ENCODE measurements around the gene GAST. TPM values are rescaled to one million over a fixed set of nuclear protein-coding genes. Genes with fewer than 3 reads are reported as not detected.

GAST gene
- total RNA-seq, 2 donors from 2014 or later: not detected

DNA sequence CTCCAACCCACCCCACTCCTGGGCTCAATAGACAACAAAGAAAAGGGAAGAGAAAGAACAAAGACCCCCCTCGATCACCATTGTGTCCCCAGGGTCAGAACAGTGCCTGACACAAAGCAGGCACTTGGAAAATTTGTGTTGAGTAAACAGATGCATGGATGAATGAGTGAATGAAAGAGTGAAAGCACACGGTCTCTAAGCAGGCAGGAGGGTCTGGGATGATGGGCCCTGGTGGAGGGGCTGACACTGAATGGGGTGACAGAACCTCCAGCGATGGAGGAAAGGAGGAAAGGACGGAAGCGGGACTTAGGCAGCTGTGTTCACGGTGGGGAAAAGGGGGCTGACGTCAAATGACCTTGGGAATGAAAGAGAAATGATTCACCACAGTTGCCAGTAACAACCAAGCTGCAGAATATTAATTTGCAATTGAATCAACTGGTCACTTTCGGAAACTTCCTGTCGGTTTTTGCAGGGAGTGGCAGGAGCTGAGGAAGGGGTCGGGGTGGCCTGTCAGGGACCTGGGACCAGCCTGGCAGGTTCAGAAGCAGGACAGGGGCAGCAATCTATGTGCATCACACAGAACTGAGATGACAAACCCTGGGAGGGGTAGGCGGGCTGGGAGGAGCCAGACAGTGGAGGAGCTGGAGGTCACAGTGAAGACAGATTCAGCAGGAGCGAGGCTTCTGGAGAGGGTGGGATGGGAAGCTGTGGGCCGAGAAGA, 6.7 kb upstream of the GAST start:
- Mint-ChIP-seq H3K27ac (no peak overlapping the region), H3K36me3 (ENCODE audit: low read depth) (peaks cover 2% of the 10 kb centered on the region), H3K27me3 (peaks cover 16% of the 10 kb centered on the region), H3K4me1 (peaks cover 7% of the 10 kb centered on the region), H3K4me3 (no peak overlapping the region)
- no peak for ATAC-seq
- H3K9me3 ChIP-seq (ENCODE audit: control insufficient read depth, low read length, poor library complexity, severe bottlenecking): no peaks in the 10 kb centered on the region
- no peak for DNase-seq

DNA sequence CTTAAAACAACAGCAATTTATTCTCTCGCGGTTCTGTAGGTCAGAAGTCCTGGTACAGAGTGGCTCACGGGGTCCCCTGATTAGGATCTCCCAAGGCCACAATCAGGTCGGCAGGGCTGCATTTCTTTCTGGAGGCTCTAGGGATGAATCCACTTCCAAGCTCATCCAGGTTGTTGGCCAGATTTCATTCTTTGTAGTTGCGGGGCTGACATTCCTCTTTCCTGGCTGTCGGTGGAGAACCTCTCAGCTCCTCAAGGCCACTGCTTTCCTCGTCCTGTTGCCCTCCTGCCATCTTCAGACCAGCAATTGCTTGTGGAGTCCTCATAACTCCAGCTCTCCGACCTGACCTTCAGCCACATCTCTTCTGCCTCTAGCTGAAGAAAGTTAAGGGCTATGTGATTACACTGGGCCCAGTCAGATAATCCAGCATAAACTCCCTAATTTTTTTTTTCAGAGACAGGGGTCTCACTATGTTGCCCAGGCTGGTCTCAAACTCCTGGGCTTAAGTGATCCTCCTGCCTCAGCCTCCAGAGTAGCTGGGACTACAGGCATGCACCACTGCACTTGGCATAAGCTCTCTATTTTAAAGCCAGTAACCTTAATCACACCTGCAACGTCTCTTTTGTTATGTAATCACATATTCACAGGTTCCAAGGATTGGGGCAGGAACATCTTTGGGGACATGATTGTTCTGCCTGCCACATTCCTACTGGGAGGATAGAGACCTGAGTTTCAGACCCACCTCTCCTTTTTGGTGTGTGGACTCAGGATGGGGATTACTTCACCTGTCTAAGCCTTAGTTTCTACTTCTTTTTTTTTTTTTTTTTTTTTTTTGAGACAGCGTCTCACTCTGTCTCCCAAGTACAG, 4.1 kb upstream of the GAST start:
- no peak overlapping the region for H3K4me3 Mint-ChIP-seq
- peaks cover 29% of the 10 kb centered on the region for H3K27me3 Mint-ChIP-seq
- DNase-seq (no peak), ATAC-seq (no peak)
- peaks cover 2% of the 10 kb centered on the region for H3K36me3 Mint-ChIP-seq (ENCODE audit: low read depth)
- H3K9me3 ChIP-seq (ENCODE audit: control insufficient read depth, low read length, poor library complexity, severe bottlenecking): no peaks in the 10 kb centered on the region
- no peak overlapping the region for H3K27ac Mint-ChIP-seq
- H3K4me1 Mint-ChIP-seq: peaks cover 4% of the 10 kb centered on the region

GRCh38 chr17:41710472-41711090, 1.6 kb upstream of the GAST start:
- H3K4me1 Mint-ChIP-seq: peaks cover 2% of the 10 kb centered on the region
- no peak overlapping the region for H3K4me3 Mint-ChIP-seq
- H3K9me3 ChIP-seq (ENCODE audit: control insufficient read depth, low read length, poor library complexity, severe bottlenecking): no peaks in the 10 kb centered on the region
- no peaks in the 10 kb centered on the region for H3K36me3 Mint-ChIP-seq (ENCODE audit: low read depth)
- ATAC-seq: no peak
- no peak for DNase-seq
- H3K27ac Mint-ChIP-seq: no peak overlapping the region
- H3K27me3 Mint-ChIP-seq: peaks cover 23% of the 10 kb centered on the region

DNA sequence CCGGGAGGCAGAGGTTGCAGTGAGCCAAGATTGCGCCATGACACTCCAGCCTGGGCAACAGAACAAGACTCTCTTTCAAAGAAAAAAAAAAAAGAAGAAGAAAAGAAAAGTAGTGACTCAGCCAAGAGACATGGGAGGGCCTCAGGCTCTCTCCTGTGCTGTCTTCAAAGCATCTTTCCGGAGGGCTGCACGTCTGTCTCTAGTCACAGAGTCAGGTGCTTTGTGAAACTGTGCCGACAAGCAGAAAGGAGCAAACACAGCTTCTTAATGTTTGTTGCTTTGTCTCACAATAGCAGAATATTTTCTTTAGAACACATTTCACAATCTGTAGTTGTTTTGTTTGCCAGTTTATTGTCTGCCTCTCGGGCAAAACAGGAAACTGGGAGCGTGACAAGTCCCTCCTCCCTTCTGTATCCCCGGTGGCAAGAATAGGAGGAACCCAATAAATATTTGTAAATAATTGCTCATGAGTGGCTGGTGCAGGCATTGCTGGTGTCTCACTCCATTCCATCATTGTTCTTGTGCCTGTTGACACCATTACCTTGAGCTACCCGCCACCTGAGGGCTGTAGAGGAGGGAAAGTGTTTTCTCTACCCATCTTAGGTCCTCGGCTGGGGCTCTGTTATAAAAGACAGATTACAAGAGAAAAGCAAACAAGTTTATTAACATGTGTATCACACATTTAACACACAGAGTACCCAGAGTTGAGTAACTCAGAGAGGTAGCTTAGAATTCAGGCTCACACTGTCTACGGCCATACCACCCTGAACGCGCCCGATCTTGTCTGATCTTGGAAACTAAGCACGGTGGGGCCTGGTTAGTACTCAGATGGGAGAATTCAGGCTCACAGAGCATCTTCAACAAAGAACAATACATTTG, 5.5 kb downstream of the GAST start:
- peaks cover 2% of the 10 kb centered on the region for H3K36me3 Mint-ChIP-seq (ENCODE audit: low read depth)
- H3K27ac Mint-ChIP-seq: peak overlapping the region; percentile 21
- peaks cover 12% of the 10 kb centered on the region for H3K4me1 Mint-ChIP-seq
- H3K9me3 ChIP-seq (ENCODE audit: control insufficient read depth, low read length, poor library complexity, severe bottlenecking): no peaks in the 10 kb centered on the region
- peaks cover 11% of the 10 kb centered on the region for H3K27me3 Mint-ChIP-seq
- ATAC-seq (peak; percentile 86), DNase-seq (no peak)
- peak overlapping the region; percentile 33 for H3K4me3 Mint-ChIP-seq

DNA sequence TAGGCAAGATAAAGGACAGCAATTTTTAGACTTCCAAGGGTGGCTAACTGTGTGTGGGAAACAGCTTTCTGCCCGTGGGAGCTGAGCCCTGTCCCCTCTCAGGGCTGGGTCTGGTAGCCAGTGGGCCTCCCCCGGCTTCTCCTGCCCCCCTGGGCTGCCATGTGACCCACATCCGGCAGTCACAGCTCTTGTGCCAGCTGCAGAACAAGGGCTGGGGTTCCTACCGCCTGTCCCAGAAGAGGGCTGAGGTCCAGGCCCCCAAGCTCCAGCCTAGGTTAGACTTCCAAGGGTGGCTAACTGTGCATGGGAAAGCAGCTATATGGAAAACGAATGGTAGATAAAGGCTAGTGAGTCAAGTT, 6.1 kb downstream of the GAST start:
- H3K27ac Mint-ChIP-seq: no peak overlapping the region
- ATAC-seq: no peak
- H3K36me3 Mint-ChIP-seq (ENCODE audit: low read depth): peaks cover 2% of the 10 kb centered on the region

DNA sequence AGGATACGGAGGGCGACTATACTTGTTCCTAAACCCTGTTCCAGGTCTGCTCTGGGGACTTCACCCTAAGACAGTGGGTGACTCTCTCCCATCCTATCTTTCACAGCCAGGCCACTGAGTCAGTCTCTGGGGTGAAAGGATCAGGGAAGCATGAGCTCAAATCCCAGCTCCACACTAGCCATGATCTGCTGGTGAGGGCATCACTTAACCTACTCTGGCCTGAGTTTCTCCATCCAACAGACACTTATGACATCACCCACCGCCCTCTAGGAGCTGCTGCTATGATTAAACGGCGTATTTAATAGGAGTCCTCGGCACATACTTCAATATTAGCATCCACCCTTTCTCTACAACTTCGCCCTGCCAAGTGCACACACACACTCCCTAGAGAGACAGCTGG, 10.1 kb downstream of the GAST start:
- no peaks in the 10 kb centered on the region for H3K9me3 ChIP-seq (ENCODE audit: control insufficient read depth, low read length, poor library complexity, severe bottlenecking)
- Mint-ChIP-seq H3K4me1 (peaks cover 8% of the 10 kb centered on the region), H3K4me3 (no peak overlapping the region), H3K36me3 (ENCODE audit: low read depth) (no peaks in the 10 kb centered on the region), H3K27ac (no peak overlapping the region), H3K27me3 (peaks cover 23% of the 10 kb centered on the region)
- ATAC-seq (no peak), DNase-seq (no peak)

More for the DNA sequence above, 6.1 kb downstream of the GAST start:
- Mint-ChIP-seq H3K4me1 (peaks cover 12% of the 10 kb centered on the region), H3K4me3 (no peak overlapping the region), H3K27me3 (peaks cover 14% of the 10 kb centered on the region)
- H3K9me3 ChIP-seq (ENCODE audit: control insufficient read depth, low read length, poor library complexity, severe bottlenecking): no peaks in the 10 kb centered on the region
- no peak for DNase-seq

GRCh38 chr17:41723801-41724475, 11.8 kb downstream of the GAST start:
- H3K36me3 Mint-ChIP-seq (ENCODE audit: low read depth): no peaks in the 10 kb centered on the region
- H3K9me3 ChIP-seq (ENCODE audit: control insufficient read depth, low read length, poor library complexity, severe bottlenecking): no peaks in the 10 kb centered on the region
- DNase-seq: no peak
- H3K4me3 Mint-ChIP-seq: no peak overlapping the region
- peaks cover 23% of the 10 kb centered on the region for H3K27me3 Mint-ChIP-seq
- no peak for ATAC-seq
- peaks cover 3% of the 10 kb centered on the region for H3K4me1 Mint-ChIP-seq
- H3K27ac Mint-ChIP-seq: no peak overlapping the region

DNA sequence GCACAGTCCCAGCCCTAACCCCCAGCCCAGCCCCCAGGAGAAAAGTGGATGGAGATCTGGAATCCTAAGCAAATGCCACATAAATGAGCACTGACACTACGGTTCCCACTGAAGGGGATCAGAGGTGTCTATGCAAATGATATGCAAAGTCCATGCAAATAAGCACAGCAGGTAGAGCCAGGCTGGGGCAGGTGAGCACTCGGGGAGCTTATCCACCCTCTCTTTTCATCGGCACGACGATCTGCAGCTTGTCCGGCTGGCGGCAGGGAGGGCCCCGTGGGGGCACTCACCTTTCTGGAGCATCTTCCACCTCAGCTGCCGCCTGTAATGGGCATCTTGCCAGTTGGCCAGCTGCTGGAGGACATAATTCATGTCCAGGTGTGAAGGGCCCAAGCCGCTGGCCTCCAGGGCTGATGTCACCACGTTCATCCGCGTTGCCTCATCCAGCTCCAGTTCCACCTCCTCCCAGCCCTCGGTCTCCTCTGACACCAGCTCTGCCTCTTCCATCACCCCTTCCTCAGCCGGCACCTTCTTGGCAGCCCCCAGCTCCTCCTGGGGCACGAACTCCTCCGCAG, 12.4 kb downstream of the GAST start:
- Mint-ChIP-seq H3K4me3 (no peak overlapping the region), H3K27me3 (peaks cover 23% of the 10 kb centered on the region), H3K36me3 (ENCODE audit: low read depth) (no peaks in the 10 kb centered on the region), H3K27ac (no peak overlapping the region), H3K4me1 (peaks cover 3% of the 10 kb centered on the region)
- DNase-seq: no peak
- H3K9me3 ChIP-seq (ENCODE audit: control insufficient read depth, low read length, poor library complexity, severe bottlenecking): no peaks in the 10 kb centered on the region
- no peak for ATAC-seq

GRCh38 chr17:41725134-41725533, 13.0 kb downstream of the GAST start:
- H3K9me3 ChIP-seq (ENCODE audit: control insufficient read depth, low read length, poor library complexity, severe bottlenecking): no peaks in the 10 kb centered on the region
- ATAC-seq (no peak), DNase-seq (no peak)
- H3K27ac Mint-ChIP-seq: no peak overlapping the region
- H3K36me3 Mint-ChIP-seq (ENCODE audit: low read depth): no peaks in the 10 kb centered on the region
- no peak overlapping the region for H3K4me3 Mint-ChIP-seq
- peaks cover 23% of the 10 kb centered on the region for H3K27me3 Mint-ChIP-seq
- H3K4me1 Mint-ChIP-seq: peaks cover 3% of the 10 kb centered on the region

DNA sequence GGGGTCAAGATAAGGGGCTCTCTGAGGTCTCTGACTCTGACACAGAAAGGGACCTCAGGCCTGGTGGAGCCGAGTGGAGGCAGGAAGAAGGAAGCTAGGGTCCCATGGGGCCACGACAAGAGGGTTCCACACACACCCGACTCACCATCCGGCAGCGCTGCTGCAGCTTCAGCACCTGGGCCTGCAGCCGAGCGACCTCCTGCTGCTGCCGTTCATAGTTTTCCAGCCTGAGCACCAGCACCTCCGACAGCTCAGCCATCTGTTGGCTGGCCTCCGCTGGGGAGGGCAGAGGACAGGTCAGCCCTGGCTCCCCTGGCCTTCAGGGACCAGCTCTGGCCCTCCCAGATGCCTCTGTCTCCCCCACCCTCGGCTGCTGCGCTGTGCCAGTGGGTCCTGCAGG, 15.9 kb downstream of the GAST start:
- no peak overlapping the region for H3K4me3 Mint-ChIP-seq
- ATAC-seq: no peak
- no peak for DNase-seq
- no peaks in the 10 kb centered on the region for H3K9me3 ChIP-seq (ENCODE audit: control insufficient read depth, low read length, poor library complexity, severe bottlenecking)
- H3K36me3 Mint-ChIP-seq (ENCODE audit: low read depth): no peaks in the 10 kb centered on the region
- H3K4me1 Mint-ChIP-seq: peaks cover 3% of the 10 kb centered on the region
- H3K27ac Mint-ChIP-seq: no peak overlapping the region
- peaks cover 37% of the 10 kb centered on the region for H3K27me3 Mint-ChIP-seq

GRCh38 chr17:41730479-41730878, 18.3 kb downstream of the GAST start:
- H3K4me1 Mint-ChIP-seq: peaks cover 7% of the 10 kb centered on the region
- ATAC-seq (no peak), DNase-seq (no peak)
- H3K27me3 Mint-ChIP-seq: peaks cover 28% of the 10 kb centered on the region
- no peaks in the 10 kb centered on the region for H3K9me3 ChIP-seq (ENCODE audit: control insufficient read depth, low read length, poor library complexity, severe bottlenecking)
- H3K4me3 Mint-ChIP-seq: no peak overlapping the region
- no peaks in the 10 kb centered on the region for H3K36me3 Mint-ChIP-seq (ENCODE audit: low read depth)
- no peak overlapping the region for H3K27ac Mint-ChIP-seq

DNA sequence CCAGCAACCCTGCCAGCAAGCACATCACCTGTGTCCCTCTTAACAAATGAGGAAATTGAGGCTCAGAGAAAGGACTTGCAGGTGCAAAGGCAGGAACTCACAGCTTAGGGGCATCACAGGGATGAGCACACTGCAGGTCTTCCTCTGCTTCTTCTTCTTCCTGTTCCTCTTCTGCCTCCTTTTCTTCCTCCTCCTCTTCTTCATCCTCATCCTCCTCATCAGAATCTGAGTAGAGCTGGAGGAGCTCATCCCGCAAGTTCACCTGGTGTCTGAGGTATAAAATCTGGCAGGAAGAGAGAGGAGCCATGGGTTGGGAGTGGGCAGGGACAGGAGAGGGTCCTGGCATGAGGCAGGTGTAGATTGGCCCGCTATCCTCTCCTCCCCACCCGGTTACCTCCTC, 19.7 kb downstream of the GAST start:
- DNase-seq (no peak), ATAC-seq (no peak)
- peaks cover 10% of the 10 kb centered on the region for H3K4me1 Mint-ChIP-seq
- H3K27me3 Mint-ChIP-seq: peaks cover 41% of the 10 kb centered on the region
- no peak overlapping the region for H3K27ac Mint-ChIP-seq
- H3K36me3 Mint-ChIP-seq (ENCODE audit: low read depth): peaks cover 3% of the 10 kb centered on the region
- no peaks in the 10 kb centered on the region for H3K9me3 ChIP-seq (ENCODE audit: control insufficient read depth, low read length, poor library complexity, severe bottlenecking)
- no peak overlapping the region for H3K4me3 Mint-ChIP-seq
